ENCODE measurements around the gene RNF224. TPM values are rescaled to one million over a fixed set of nuclear protein-coding genes. Genes with fewer than 3 reads are reported as not detected.

Gene RNF224
- total RNA-seq, 1 experiment from 2014 or later = 0.27 TPM

DNA sequence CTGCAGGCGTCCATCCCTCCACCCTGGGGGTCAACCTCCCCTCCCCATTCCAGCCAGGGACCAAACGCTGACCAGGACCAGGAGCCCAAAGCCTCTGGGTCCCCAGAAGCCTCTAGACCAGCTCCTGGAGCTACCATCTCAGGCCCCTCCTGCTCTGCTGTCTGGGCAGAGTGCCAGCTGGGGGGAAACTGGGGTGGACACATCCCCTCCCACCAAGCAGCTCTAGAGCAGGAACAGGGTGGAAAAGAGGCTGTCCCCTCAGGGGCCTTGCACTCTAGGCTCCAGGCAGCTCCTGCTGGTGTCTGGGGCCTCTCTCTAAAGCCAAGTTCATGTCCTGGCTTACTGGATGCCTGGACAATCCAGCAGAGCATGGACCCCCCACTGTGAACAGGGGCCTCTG is 34.4 kb upstream of the RNF224 start:
- no peak overlapping the region for H3K4me3 Mint-ChIP-seq (ENCODE audit: unreplicated experiment)
- no TSS peak for BruUV-seq (replicated peaks)
- Histone ChIP-seq H3K4me1 (peaks cover 20% of the 10 kb centered on the region), H3K9me3 (no peaks in the 10 kb centered on the region), H3K36me3 (ENCODE audit: control insufficient read depth, insufficient read depth, low read length) (peaks cover 2% of the 10 kb centered on the region), H3K27me3 (replicated peaks; ENCODE audit: control insufficient read depth, insufficient read depth, low read length) (no peaks in the 10 kb centered on the region), H3K4me3 (ENCODE audit: low read depth, low read length) (no peak overlapping the region)
- H3K4me1 Mint-ChIP-seq (ENCODE audit: low read depth, unreplicated experiment) = peaks cover 15% of the 10 kb centered on the region
- H3K27me3 Mint-ChIP-seq (ENCODE audit: insufficient read depth, unreplicated experiment) = no peaks in the 10 kb centered on the region
- no peaks in the 10 kb centered on the region for H3K9me3 Mint-ChIP-seq (ENCODE audit: unreplicated experiment)
- no peak for DNase-seq
- no peak overlapping the region for H3K27ac Mint-ChIP-seq (ENCODE audit: unreplicated experiment)
- ChIA-PET POLR2A (no interaction called here), CTCF (no interaction called here)
- intact Hi-C loops (cut with micrococcal nuclease; ENCODE audit: unreplicated experiment) = no loop called here
- TF ChIP-seq, protein P1, sequence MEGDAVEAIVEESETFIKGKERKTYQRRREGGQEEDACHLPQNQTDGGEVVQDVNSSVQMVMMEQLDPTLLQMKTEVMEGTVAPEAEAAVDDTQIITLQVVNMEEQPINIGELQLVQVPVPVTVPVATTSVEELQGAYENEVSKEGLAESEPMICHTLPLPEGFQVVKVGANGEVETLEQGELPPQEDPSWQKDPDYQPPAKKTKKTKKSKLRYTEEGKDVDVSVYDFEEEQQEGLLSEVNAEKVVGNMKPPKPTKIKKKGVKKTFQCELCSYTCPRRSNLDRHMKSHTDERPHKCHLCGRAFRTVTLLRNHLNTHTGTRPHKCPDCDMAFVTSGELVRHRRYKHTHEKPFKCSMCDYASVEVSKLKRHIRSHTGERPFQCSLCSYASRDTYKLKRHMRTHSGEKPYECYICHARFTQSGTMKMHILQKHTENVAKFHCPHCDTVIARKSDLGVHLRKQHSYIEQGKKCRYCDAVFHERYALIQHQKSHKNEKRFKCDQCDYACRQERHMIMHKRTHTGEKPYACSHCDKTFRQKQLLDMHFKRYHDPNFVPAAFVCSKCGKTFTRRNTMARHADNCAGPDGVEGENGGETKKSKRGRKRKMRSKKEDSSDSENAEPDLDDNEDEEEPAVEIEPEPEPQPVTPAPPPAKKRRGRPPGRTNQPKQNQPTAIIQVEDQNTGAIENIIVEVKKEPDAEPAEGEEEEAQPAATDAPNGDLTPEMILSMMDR (IDR thresholded peaks at IDR 0.05; ENCODE audit: insufficient read depth in 1 of 2, low read depth in 1 of 2, low read length in 1 of 2, severe bottlenecking in 1 of 2, unreplicated experiment in 1 of 2) = no peak
- H3K36me3 Mint-ChIP-seq (ENCODE audit: insufficient read depth, unreplicated experiment) = peaks cover 42% of the 10 kb centered on the region

DNA sequence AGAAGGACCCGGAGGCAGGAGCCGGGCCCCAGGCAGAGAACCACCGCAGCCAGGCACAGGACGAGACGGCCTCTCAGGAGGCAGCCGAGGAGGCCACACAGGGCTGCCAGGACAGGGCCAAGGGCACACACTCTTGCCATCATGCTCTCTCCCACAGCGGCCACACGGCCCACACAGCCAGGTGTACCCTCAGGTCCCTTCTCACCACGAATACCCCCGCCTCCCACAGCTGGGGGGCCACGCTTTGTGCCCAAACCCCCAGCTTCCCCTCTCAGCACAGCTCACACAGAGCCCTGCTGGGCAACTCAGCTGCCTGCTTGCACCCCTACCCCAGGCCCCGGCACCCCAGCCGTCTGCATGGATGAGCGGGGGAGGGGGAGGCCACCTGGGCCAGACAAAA is 33.5 kb upstream of the RNF224 start:
- no TSS peak for BruUV-seq (replicated peaks)
- H3K27me3 ChIP-seq (replicated peaks; ENCODE audit: control insufficient read depth, insufficient read depth, low read length) = no peaks in the 10 kb centered on the region
- H3K4me1 Mint-ChIP-seq (ENCODE audit: low read depth, unreplicated experiment) = peaks cover 15% of the 10 kb centered on the region
- no peak for DNase-seq
- ChIA-PET CTCF (no interaction called here), POLR2A (no interaction called here)
- intact Hi-C loops (cut with micrococcal nuclease; ENCODE audit: unreplicated experiment) = no loop called here
- TF ChIP-seq, protein P1 (IDR thresholded peaks at IDR 0.05; ENCODE audit: insufficient read depth in 1 of 2, low read depth in 1 of 2, low read length in 1 of 2, severe bottlenecking in 1 of 2, unreplicated experiment in 1 of 2) = no peak
- H3K27ac Mint-ChIP-seq (ENCODE audit: unreplicated experiment) = no peak overlapping the region
- peaks cover 29% of the 10 kb centered on the region for H3K4me1 ChIP-seq
- H3K27me3 Mint-ChIP-seq (ENCODE audit: insufficient read depth, unreplicated experiment) = no peaks in the 10 kb centered on the region
- H3K4me3 ChIP-seq (ENCODE audit: low read depth, low read length) = no peak overlapping the region
- no peaks in the 10 kb centered on the region for H3K9me3 Mint-ChIP-seq (ENCODE audit: unreplicated experiment)
- H3K36me3 ChIP-seq (ENCODE audit: control insufficient read depth, insufficient read depth, low read length) = peaks cover 2% of the 10 kb centered on the region
- H3K4me3 Mint-ChIP-seq (ENCODE audit: unreplicated experiment) = no peak overlapping the region
- H3K9me3 ChIP-seq = no peaks in the 10 kb centered on the region
- peaks cover 33% of the 10 kb centered on the region for H3K36me3 Mint-ChIP-seq (ENCODE audit: insufficient read depth, unreplicated experiment)

DNA sequence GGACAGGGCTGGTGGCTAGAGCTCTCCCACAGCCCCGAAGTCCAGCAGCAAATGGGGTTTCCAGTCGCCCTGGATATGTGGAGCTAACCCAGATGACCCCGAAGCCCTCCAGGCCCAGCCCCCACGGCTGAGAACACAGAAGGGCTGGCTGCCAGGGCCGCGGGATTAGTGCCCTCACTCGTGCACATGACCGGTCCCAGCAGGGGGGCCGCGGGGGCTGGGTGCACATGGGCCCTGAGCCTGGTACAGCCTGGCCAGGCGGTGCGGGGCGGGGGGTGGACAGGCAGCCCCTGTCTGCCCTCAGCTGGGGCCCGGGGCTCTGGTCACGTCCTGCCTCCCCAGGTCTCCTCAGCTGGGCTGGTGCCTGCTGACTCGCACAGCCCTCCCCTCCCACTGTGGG is 32.9 kb upstream of the RNF224 start:
- TF ChIP-seq, protein P1 (IDR thresholded peaks at IDR 0.05; ENCODE audit: insufficient read depth in 1 of 2, low read depth in 1 of 2, low read length in 1 of 2, severe bottlenecking in 1 of 2, unreplicated experiment in 1 of 2) = no peak
- Histone ChIP-seq H3K36me3 (ENCODE audit: control insufficient read depth, insufficient read depth, low read length) (peaks cover 2% of the 10 kb centered on the region), H3K9me3 (no peaks in the 10 kb centered on the region), H3K27me3 (replicated peaks; ENCODE audit: control insufficient read depth, insufficient read depth, low read length) (no peaks in the 10 kb centered on the region), H3K4me1 (peaks cover 35% of the 10 kb centered on the region), H3K4me3 (ENCODE audit: low read depth, low read length) (no peak overlapping the region)
- H3K4me3 Mint-ChIP-seq (ENCODE audit: unreplicated experiment) = no peak overlapping the region
- CTCF ChIA-PET = no interaction called here
- peaks cover 28% of the 10 kb centered on the region for H3K36me3 Mint-ChIP-seq (ENCODE audit: insufficient read depth, unreplicated experiment)
- intact Hi-C loops (cut with micrococcal nuclease; ENCODE audit: unreplicated experiment) = no loop called here
- peaks cover 15% of the 10 kb centered on the region for H3K4me1 Mint-ChIP-seq (ENCODE audit: low read depth, unreplicated experiment)
- no peaks in the 10 kb centered on the region for H3K9me3 Mint-ChIP-seq (ENCODE audit: unreplicated experiment)
- POLR2A ChIA-PET = no interaction called here
- no peaks in the 10 kb centered on the region for H3K27me3 Mint-ChIP-seq (ENCODE audit: insufficient read depth, unreplicated experiment)
- no TSS peak for BruUV-seq (replicated peaks)
- H3K27ac Mint-ChIP-seq (ENCODE audit: unreplicated experiment) = no peak overlapping the region
- DNase-seq = no peak

Measured in Caco-2 (cell line).